Measurements from ENCODE around the gene TNFRSF11A. TPM values are rescaled to one million over a fixed set of nuclear protein-coding genes. Genes with fewer than 3 reads are reported as not detected.

Gene TNFRSF11A
- total RNA-seq, 1 donor from 2014 or later: 14.0 TPM

DNA sequence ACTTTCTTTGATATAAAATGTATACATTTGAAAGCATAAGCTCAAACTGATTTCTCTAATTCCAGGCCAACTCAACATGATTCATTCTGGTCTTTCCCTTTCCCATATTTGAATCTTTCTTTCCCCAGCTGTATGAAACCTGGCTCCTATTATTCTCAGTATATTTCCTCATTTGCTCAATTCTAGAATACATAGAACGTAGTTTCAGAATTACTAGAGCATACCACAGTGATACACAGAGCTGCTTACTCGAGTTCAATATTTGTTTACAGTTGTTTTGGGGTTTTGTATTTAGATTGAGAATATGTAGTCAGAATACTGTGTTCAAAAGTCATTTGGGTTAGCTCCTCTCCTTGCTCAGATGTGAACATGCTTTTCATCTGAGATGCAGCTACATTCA lies 43.0 kb downstream of the TNFRSF11A start:
- no peak for DNase-seq
- Mint-ChIP-seq H3K36me3 (ENCODE audit: low read depth) (peaks cover 41% of the 10 kb centered on the region), H3K4me3 (peak overlapping the region; percentile 32), H3K27me3 (no peaks in the 10 kb centered on the region), H3K27ac (peak overlapping the region; percentile 85), H3K9me3 (no peaks in the 10 kb centered on the region), H3K4me1 (peaks cover 48% of the 10 kb centered on the region)
- intact Hi-C loops (cut with micrococcal nuclease): loop anchor here (1.0 kb wide), 3 partner anchors 28 to 52 kb away; no protein-coding TSS in a partner anchor

DNA sequence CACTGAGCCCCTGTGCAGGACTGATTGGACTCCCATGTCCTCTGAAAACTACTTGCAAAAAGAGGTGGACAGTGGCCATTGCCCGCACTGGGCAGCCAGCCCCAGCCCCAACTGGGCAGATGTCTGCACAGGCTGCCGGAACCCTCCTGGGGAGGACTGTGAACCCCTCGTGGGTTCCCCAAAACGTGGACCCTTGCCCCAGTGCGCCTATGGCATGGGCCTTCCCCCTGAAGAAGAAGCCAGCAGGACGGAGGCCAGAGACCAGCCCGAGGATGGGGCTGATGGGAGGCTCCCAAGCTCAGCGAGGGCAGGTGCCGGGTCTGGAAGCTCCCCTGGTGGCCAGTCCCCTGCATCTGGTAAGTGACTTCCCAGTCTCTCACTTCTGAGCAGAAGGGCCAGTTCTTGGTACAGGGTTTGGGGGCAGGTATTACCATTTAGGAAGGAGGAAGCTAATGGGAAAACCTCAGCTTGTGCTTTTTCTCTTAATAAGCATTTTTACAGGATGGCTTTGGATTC lies 44.1 kb downstream of the TNFRSF11A start:
- H3K9me3 Mint-ChIP-seq: no peaks in the 10 kb centered on the region
- intact Hi-C loops (cut with micrococcal nuclease): no loop called here
- H3K4me1 Mint-ChIP-seq: peaks cover 50% of the 10 kb centered on the region
- H3K4me3 Mint-ChIP-seq: no peak overlapping the region
- H3K36me3 Mint-ChIP-seq (ENCODE audit: low read depth): peaks cover 42% of the 10 kb centered on the region
- no peak for DNase-seq
- no peak overlapping the region for H3K27ac Mint-ChIP-seq
- H3K27me3 Mint-ChIP-seq: no peaks in the 10 kb centered on the region

DNA sequence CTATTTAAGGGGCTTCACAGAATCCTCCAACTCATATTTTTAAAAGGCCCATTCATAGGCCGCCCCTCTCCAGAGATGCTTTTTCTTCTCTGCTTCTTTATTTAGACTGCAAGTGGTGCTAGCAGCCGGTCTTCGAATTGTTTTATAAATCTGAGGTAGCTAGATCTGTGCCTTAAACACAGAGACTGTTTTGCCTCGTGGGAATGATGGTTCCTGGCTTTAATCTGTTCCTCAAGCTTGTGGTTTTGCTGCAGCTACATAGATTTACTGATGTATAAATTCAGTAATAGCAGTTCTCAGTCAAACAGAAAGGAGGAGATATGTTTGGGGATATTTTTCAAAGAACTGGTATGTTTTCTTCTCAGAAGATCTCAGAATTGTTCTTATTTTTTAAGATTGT lies 45.3 kb downstream of the TNFRSF11A start:
- H3K9me3 Mint-ChIP-seq: no peaks in the 10 kb centered on the region
- no peaks in the 10 kb centered on the region for H3K27me3 Mint-ChIP-seq
- peak overlapping the region; percentile 69 for H3K27ac Mint-ChIP-seq
- peak overlapping the region; percentile 46 for H3K4me3 Mint-ChIP-seq
- DNase-seq: no peak
- intact Hi-C loops (cut with micrococcal nuclease): no loop called here
- H3K4me1 Mint-ChIP-seq: peaks cover 45% of the 10 kb centered on the region
- H3K36me3 Mint-ChIP-seq (ENCODE audit: low read depth): peaks cover 40% of the 10 kb centered on the region

DNA sequence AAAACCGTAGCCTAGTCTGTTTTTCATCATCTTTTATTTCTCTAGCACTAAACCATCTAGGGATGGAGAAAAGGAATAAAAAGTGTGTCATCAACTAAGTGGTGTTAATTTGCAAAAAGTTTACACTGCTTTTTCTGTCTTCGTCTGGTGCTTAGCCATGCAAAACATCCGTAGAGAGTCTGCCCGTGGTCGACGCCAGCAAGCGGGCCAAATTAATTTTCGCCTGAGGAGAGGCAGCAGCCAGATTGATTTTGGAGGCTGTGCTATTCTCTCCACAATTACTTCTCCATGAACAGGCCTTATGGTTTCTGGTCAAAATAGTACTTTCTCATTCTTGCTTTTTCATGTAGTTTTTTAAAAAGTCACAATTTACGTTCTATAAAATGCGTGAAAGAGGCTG lies 46.3 kb downstream of the TNFRSF11A start:
- Mint-ChIP-seq H3K4me1 (peaks cover 43% of the 10 kb centered on the region), H3K9me3 (no peaks in the 10 kb centered on the region), H3K27me3 (no peaks in the 10 kb centered on the region), H3K27ac (peak overlapping the region; percentile 39), H3K36me3 (ENCODE audit: low read depth) (peaks cover 35% of the 10 kb centered on the region), H3K4me3 (no peak overlapping the region)
- intact Hi-C loops (cut with micrococcal nuclease): no loop called here
- DNase-seq: no peak

DNA sequence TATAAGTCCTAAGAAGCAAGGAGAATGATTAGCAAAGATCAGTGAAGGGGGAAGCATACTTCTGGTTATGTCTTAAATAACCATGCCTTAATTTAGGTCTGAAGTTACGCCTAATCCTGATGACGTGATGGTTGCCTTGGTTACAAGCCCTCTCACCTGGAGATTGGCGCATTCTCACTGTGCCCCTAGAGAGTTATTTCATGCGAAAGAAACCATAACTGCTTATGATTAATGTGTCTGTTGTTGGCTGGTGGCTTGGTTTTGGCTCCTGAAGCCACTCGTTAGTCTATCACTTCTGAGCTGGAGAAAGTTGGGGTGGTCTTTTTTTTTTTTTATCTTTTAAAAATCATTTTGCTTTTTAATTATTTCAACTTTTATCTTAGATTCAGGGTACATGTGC lies 47.0 kb downstream of the TNFRSF11A start:
- Mint-ChIP-seq H3K4me1 (peaks cover 46% of the 10 kb centered on the region), H3K27me3 (no peaks in the 10 kb centered on the region), H3K4me3 (no peak overlapping the region), H3K36me3 (ENCODE audit: low read depth) (peaks cover 33% of the 10 kb centered on the region), H3K9me3 (no peaks in the 10 kb centered on the region), H3K27ac (no peak overlapping the region)
- no peak for DNase-seq
- intact Hi-C loops (cut with micrococcal nuclease): no loop called here

DNA sequence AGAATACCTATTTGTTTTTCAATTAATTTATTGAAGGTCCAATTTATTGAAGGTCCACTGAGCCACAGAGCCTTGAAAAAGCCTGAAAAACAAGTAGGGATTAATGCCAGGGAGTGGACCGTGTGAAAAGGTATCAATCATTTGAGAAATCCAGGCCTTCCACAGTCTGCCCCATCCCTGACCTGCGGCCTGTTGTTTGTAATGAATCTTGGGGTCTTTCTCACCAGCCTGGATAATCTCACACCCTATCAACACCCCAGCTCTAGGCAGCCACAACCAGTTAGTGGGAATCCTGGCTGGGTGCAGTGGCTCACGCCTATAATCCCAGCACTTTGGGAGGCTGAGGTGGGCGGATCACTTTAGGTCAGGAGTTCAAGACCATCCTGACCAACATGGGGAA lies 47.8 kb downstream of the TNFRSF11A start:
- no peak overlapping the region for H3K27ac Mint-ChIP-seq
- no peak for DNase-seq
- peaks cover 36% of the 10 kb centered on the region for H3K36me3 Mint-ChIP-seq (ENCODE audit: low read depth)
- no peaks in the 10 kb centered on the region for H3K27me3 Mint-ChIP-seq
- no peaks in the 10 kb centered on the region for H3K9me3 Mint-ChIP-seq
- no peak overlapping the region for H3K4me3 Mint-ChIP-seq
- H3K4me1 Mint-ChIP-seq: peaks cover 42% of the 10 kb centered on the region
- intact Hi-C loops (cut with micrococcal nuclease): no loop called here

DNA sequence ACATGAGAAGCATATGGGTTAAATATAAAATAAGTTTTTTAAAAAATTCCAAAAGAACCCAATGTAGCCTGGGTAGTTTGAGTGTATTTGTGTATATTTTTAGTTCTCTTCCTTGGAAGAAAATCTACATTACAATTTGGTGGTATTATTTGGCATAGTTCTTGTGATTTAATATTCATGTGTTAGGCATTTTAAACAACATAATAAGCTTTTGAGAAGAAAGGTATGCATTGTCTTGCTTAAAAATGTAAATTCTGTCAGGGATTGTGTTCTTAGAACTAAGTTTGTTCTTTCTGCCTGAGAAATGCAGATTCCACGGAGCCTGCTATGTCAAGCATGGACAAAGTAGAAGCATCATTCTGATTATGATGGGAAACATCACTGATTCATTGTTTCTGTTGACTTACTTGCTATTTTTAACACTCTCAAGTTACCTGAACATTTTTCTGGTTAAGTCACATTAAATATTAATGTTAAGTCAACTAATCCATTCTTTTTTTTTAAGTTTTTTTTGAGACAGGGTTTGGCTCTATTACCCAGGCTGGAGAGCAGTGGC lies 49.4 kb downstream of the TNFRSF11A start:
- Mint-ChIP-seq H3K36me3 (ENCODE audit: low read depth) (peaks cover 41% of the 10 kb centered on the region), H3K4me1 (peaks cover 36% of the 10 kb centered on the region), H3K27me3 (no peaks in the 10 kb centered on the region), H3K9me3 (no peaks in the 10 kb centered on the region), H3K27ac (no peak overlapping the region), H3K4me3 (no peak overlapping the region)
- DNase-seq: no peak
- intact Hi-C loops (cut with micrococcal nuclease): no loop called here

DNA sequence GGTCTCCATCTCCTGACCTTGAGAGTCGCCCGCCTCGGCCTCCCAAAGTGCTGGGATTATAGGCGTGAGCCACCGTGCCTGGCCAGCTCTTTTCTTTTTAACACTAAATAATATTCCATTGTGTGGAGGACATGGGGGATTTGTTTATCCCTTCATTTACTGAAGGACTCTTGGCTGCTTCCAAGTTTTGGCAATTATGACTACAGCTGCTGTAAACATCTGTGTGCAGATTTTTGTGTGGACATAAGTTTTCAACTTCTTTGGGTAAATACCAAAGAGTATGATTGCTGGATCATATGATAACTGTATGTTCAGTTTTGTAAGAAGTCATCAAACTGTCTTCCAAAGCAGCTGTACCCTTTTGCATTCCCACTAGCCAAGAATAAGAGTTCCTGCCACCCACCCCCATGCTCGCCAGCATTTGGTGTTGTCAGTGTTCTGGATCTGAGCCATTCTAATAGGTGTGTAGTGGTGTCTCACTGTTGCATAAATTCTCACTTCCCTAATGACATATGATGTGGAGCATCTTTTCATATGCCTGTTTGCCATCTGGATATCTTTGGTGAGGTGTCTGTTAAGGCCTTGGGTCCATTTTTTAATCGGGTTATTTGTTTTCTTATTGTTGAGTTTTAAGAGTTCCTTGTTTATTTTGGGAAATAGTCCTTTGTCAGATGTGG lies 52.2 kb downstream of the TNFRSF11A start:
- H3K9me3 Mint-ChIP-seq: peaks cover under 1% of the 10 kb centered on the region
- no peak overlapping the region for H3K4me3 Mint-ChIP-seq
- no peak overlapping the region for H3K27ac Mint-ChIP-seq
- H3K27me3 Mint-ChIP-seq: no peaks in the 10 kb centered on the region
- no peak for DNase-seq
- peaks cover 44% of the 10 kb centered on the region for H3K36me3 Mint-ChIP-seq (ENCODE audit: low read depth)
- H3K4me1 Mint-ChIP-seq: peaks cover 21% of the 10 kb centered on the region
- intact Hi-C loops (cut with micrococcal nuclease): no loop called here

DNA sequence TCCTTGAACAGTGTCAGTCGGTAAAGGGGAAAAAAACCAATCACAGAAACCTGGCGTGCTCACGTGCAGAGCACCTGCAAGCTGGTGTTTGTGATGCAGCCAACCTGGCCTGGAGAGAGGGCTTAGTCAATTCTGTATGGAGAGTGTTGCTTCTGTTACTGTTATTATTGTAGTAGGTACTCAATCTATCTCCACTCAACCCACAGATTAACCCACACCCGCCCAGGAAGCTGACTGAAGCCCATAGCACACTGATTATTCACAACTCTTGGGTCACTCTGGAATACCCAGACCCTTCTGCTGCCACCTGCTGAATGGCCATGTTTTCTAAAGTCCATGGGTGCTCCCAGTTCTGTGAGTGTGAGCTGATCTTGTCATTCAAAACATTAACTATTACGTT lies 53.9 kb downstream of the TNFRSF11A start:
- no peak for DNase-seq
- no peak overlapping the region for H3K27ac Mint-ChIP-seq
- intact Hi-C loops (cut with micrococcal nuclease): no loop called here
- peaks cover 15% of the 10 kb centered on the region for H3K4me1 Mint-ChIP-seq
- H3K9me3 Mint-ChIP-seq: peaks cover 7% of the 10 kb centered on the region
- H3K27me3 Mint-ChIP-seq: no peaks in the 10 kb centered on the region
- peaks cover 48% of the 10 kb centered on the region for H3K36me3 Mint-ChIP-seq (ENCODE audit: low read depth)
- no peak overlapping the region for H3K4me3 Mint-ChIP-seq

DNA sequence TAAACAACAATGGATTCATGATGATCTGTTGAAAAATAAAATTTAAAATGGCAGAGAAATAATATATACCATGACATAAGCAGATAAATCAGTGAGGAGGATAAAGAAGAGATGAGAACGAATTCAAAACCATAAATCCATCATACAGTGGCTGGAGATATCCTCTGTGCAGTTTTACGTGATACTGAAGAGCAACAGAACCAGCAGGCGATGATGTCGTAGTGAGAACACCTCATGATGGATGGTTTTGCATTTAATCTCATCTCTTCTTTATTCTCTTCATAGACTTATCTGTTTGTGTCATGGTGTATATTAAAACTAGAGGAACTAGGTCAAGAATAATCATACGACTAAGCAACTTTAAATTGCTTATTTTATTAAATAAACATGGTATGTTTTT lies 56.3 kb downstream of the TNFRSF11A start:
- Mint-ChIP-seq H3K4me1 (peaks cover 10% of the 10 kb centered on the region), H3K27me3 (no peaks in the 10 kb centered on the region), H3K4me3 (no peak overlapping the region), H3K27ac (no peak overlapping the region), H3K36me3 (ENCODE audit: low read depth) (peaks cover 48% of the 10 kb centered on the region), H3K9me3 (peaks cover 7% of the 10 kb centered on the region)
- intact Hi-C loops (cut with micrococcal nuclease): no loop called here
- DNase-seq: no peak

DNA sequence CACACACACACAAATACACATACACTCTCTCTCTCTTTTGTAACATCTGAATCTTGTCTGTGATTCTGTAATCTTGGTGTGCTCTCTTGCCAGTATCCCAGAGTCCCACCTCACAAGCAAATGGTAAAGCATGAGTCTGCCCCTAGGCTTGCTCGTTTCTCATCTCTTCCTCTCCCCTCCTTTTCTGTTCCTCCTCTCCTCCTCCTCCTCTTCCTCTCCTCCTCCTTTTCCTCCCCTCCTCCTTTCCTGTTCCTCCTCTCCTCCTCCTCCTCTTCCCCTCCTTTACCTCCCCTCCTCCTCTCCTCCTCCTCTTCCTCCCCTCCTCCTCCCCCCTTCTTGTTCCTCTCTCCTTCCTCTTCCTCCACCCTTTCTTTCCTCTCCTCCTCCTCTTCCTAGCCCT lies 59.0 kb downstream of the TNFRSF11A start:
- Mint-ChIP-seq H3K27me3 (no peaks in the 10 kb centered on the region), H3K27ac (no peak overlapping the region), H3K9me3 (peaks cover 7% of the 10 kb centered on the region), H3K4me3 (no peak overlapping the region), H3K36me3 (ENCODE audit: low read depth) (peaks cover 41% of the 10 kb centered on the region), H3K4me1 (peaks cover 3% of the 10 kb centered on the region)
- intact Hi-C loops (cut with micrococcal nuclease): no loop called here
- no peak for DNase-seq

DNA sequence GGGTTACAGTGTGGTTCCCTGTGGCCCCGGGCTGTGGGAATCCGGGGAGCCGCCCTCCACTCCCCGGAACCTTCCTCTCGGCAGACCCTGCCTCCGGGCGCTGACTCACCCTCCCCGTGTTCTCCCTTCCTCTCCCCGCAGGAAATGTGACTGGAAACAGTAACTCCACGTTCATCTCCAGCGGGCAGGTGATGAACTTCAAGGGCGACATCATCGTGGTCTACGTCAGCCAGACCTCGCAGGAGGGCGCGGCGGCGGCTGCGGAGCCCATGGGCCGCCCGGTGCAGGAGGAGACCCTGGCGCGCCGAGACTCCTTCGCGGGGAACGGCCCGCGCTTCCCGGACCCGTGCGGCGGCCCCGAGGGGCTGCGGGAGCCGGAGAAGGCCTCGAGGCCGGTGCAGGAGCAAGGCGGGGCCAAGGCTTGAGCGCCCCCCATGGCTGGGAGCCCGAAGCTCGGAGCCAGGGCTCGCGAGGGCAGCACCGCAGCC lies 59.5 kb downstream of the TNFRSF11A start:
- intact Hi-C loops (cut with micrococcal nuclease): no loop called here
- Mint-ChIP-seq H3K27me3 (no peaks in the 10 kb centered on the region), H3K9me3 (peaks cover 7% of the 10 kb centered on the region), H3K4me3 (no peak overlapping the region), H3K27ac (no peak overlapping the region), H3K4me1 (peaks cover 3% of the 10 kb centered on the region), H3K36me3 (ENCODE audit: low read depth) (peaks cover 35% of the 10 kb centered on the region)
- DNase-seq: no peak

DNA sequence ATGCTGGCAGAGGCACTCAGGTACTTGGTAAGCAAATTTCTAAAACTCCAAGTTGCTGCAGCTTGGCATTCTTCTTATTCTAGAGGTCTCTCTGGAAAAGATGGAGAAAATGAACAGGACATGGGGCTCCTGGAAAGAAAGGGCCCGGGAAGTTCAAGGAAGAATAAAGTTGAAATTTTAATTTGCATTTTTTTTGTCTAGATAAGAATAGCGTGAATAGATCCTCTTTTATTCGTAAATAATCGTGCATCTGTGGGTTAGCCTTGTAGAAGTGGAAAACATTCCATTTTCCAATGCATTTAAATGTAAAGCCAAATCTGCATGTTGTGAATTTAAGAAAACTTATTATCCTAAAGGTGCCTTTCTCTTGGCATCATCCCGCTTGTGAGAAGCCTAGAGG lies 61.0 kb downstream of the TNFRSF11A start:
- no peak for DNase-seq
- intact Hi-C loops (cut with micrococcal nuclease): no loop called here
- Mint-ChIP-seq H3K36me3 (ENCODE audit: low read depth) (peaks cover 34% of the 10 kb centered on the region), H3K9me3 (peaks cover 7% of the 10 kb centered on the region), H3K27ac (no peak overlapping the region), H3K4me3 (no peak overlapping the region), H3K4me1 (peaks cover 3% of the 10 kb centered on the region), H3K27me3 (no peaks in the 10 kb centered on the region)

DNA sequence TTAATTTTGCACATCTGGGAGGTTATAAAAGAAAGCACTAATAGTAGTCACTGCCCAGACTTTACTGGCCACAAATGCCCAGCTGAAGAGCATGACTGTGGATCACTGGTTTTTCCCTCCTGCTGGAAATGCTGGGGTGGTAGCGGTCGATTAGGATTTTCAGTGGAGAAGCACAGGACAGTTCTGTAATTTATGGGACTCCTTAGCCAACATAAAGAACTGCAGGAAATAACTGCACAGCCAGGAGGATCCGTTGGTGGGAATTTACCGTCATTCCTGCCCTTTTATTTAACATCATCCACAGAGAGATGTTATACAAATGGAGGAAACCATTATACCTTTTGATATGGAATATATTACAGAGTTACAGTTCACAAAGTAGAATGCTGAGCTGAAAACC lies 61.5 kb downstream of the TNFRSF11A start:
- H3K27ac Mint-ChIP-seq: no peak overlapping the region
- no peak overlapping the region for H3K4me3 Mint-ChIP-seq
- peaks cover 33% of the 10 kb centered on the region for H3K36me3 Mint-ChIP-seq (ENCODE audit: low read depth)
- peaks cover 3% of the 10 kb centered on the region for H3K4me1 Mint-ChIP-seq
- H3K9me3 Mint-ChIP-seq: peaks cover 7% of the 10 kb centered on the region
- no peak for DNase-seq
- H3K27me3 Mint-ChIP-seq: no peaks in the 10 kb centered on the region
- intact Hi-C loops (cut with micrococcal nuclease): no loop called here

Measured in activated CD4-positive, alpha-beta T cell treated with anti-CD3 and anti-CD28 coated beads, Interleukin-2, amount 10 ng/mL, durations not matched to agents 24 days and 14 days (primary cell).